ENCODE data around the gene IGSF21. TPM values are rescaled to one million over a fixed set of nuclear protein-coding genes. Genes with fewer than 3 reads are reported as not detected.

Gene IGSF21
- total RNA-seq, 4 donors from 2014 or later, result 0.11 to 2.6 (median 0.69) TPM

- H3K9me3 ChIP-seq, result no peaks in the 10 kb centered on the region
- 85 to 87% methylated on average over 4 of the region's 4 CpGs for WGBS, 2 donors
- DNase-seq, result no peak
- no peaks in the 10 kb centered on the region for H3K27me3 ChIP-seq
- no peaks in the 10 kb centered on the region for H3K4me1 ChIP-seq
- no peak for TF ChIP-seq POLR2A (IDR thresholded peaks at IDR 0.05)
- no peak for TF ChIP-seq CTCF (IDR thresholded peaks at IDR 0.05)
- intact Hi-C loops (cut with DNase I), result no loop called here
- no peak overlapping the region for H3K4me3 ChIP-seq (replicated peaks in 1 of 3)
- H3K36me3 ChIP-seq, result no peaks in the 10 kb centered on the region
- H3K27ac ChIP-seq, result no peak overlapping the region
Measured at GRCh38 chr1:18342744-18343143, 235.1 kb downstream of the IGSF21 start.

DNA sequence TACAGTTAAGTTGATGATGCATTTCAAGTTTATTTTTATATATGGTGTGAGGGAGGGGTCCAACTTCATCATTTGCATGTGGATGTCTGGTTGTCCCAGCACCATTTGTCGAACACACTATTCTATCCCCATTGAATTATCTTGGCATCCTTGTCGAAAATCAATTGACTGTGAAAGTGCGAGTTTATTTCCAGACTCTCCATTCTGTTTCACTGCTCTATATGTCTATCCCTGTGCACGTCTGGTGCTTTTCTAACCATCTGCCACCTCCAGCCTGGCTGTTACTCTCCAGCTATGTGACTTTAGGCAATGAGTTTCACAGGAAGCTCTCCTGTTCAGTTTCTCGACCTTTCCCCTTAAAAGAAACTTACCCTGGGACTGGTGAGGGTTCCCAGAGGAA, 236.0 kb downstream of the IGSF21 start:
- 65 to 77% methylated on average over 5 of the region's 5 CpGs for WGBS, 2 donors
- DNase-seq, result no peak
- H3K27me3 ChIP-seq, result no peaks in the 10 kb centered on the region
- no peaks in the 10 kb centered on the region for H3K9me3 ChIP-seq
- H3K27ac ChIP-seq, result no peak overlapping the region
- H3K4me3 ChIP-seq (replicated peaks in 1 of 3), result no peak overlapping the region
- TF ChIP-seq POLR2A (IDR thresholded peaks at IDR 0.05) (no peak), CTCF (IDR thresholded peaks at IDR 0.05) (no peak)
- H3K36me3 ChIP-seq, result no peaks in the 10 kb centered on the region
- H3K4me1 ChIP-seq, result no peaks in the 10 kb centered on the region
- intact Hi-C loops (cut with DNase I), result no loop called here

- no peaks in the 10 kb centered on the region for H3K9me3 ChIP-seq
- 21% methylated on average over 3 of the region's 3 CpGs; no CpG with 5 or more reads in 1 of the 2 donors for WGBS, 2 donors
- H3K36me3 ChIP-seq, result no peaks in the 10 kb centered on the region
- H3K27ac ChIP-seq, result no peak overlapping the region
- H3K4me3 ChIP-seq (replicated peaks in 1 of 3), result no peak overlapping the region
- TF ChIP-seq CTCF (IDR thresholded peaks at IDR 0.05) (no peak), POLR2A (IDR thresholded peaks at IDR 0.05) (no peak)
- intact Hi-C loops (cut with DNase I), result no loop called here
- H3K27me3 ChIP-seq, result no peaks in the 10 kb centered on the region
- H3K4me1 ChIP-seq, result no peaks in the 10 kb centered on the region
- no peak for DNase-seq
Measured at GRCh38 chr1:18344755-18345154, 237.2 kb downstream of the IGSF21 start.

GRCh38 chr1:18347559-18347958, 240.0 kb downstream of the IGSF21 start:
- intact Hi-C loops (cut with DNase I), result no loop called here
- H3K27me3 ChIP-seq, result no peaks in the 10 kb centered on the region
- H3K4me3 ChIP-seq (replicated peaks in 1 of 3), result no peak overlapping the region
- TF ChIP-seq CTCF (IDR thresholded peaks at IDR 0.05), result no peak
- TF ChIP-seq POLR2A (IDR thresholded peaks at IDR 0.05), result no peak
- WGBS, 2 donors, result 82 to 94% methylated on average over 5 of the region's 5 CpGs
- no peak overlapping the region for H3K27ac ChIP-seq
- no peaks in the 10 kb centered on the region for H3K9me3 ChIP-seq
- H3K4me1 ChIP-seq, result no peaks in the 10 kb centered on the region
- no peaks in the 10 kb centered on the region for H3K36me3 ChIP-seq
- DNase-seq, result no peak

- Histone ChIP-seq H3K4me1 (no peaks in the 10 kb centered on the region), H3K27me3 (no peaks in the 10 kb centered on the region), H3K9me3 (no peaks in the 10 kb centered on the region), H3K27ac (no peak overlapping the region), H3K36me3 (no peaks in the 10 kb centered on the region), H3K4me3 (replicated peaks in 1 of 3) (no peak overlapping the region)
- intact Hi-C loops (cut with DNase I), result no loop called here
- WGBS, 2 donors, result 49 to 68% methylated on average over 3 of the region's 3 CpGs
- TF ChIP-seq POLR2A (IDR thresholded peaks at IDR 0.05) (no peak), CTCF (IDR thresholded peaks at IDR 0.05) (no peak)
- no peak for DNase-seq
Measured at GRCh38 chr1:18348354-18348753, 240.8 kb downstream of the IGSF21 start.

Measured in thyroid gland (tissue), 4 donors.